Thymus (tissue), 11 donors: ENCODE measurements around the gene SLC25A25. TPM values are rescaled to one million over a fixed set of nuclear protein-coding genes. Genes with fewer than 3 reads are reported as not detected.
"Not testable (repeated sequence)": the region's sequence is repeated elsewhere in the genome, so short reads cannot be mapped to it uniquely, and the experiment has no call there.

Experiments
- DNase-seq, 9 donors: peaks; one replicate each; pipeline ENCODE4 v3.0.0-alpha.2; 2013; ENCODE audit warnings: low spot score in 9 of 9, low read depth in 6 of 9, missing footprints in 1 of 9
- H3K27ac ChIP-seq, 2 donors: one replicate each; pipeline ENCODE4 v1.5.1; 2013; ENCODE audit warnings: control low read depth in 1 of 2, low read depth in 1 of 2, low read length in 1 of 2, mild to moderate bottlenecking in 1 of 2, moderate library complexity in 1 of 2
- H3K27me3 ChIP-seq, 2 donors: one replicate each; pipeline ENCODE4 v1.5.1; 2013; ENCODE audit warnings: low read length in 1 of 2; ENCODE audit not compliant: control insufficient read depth in 2 of 2, insufficient read depth in 1 of 2
- H3K36me3 ChIP-seq, 2 donors: one replicate each; pipeline ENCODE4 v1.5.1; 2013; ENCODE audit warnings: low read length in 1 of 2, mild to moderate bottlenecking in 1 of 2, moderate library complexity in 1 of 2; ENCODE audit not compliant: control insufficient read depth in 2 of 2, insufficient read depth in 2 of 2
- H3K4me1 ChIP-seq, 2 donors: one replicate each; pipeline ENCODE4 v1.5.1; 2013; ENCODE audit warnings: low read length in 2 of 2; ENCODE audit not compliant: control insufficient read depth in 2 of 2, insufficient read depth in 2 of 2
- H3K4me3 ChIP-seq, 2 donors: one replicate each; pipeline ENCODE4 v1.5.1; 2013; ENCODE audit warnings: low read length in 2 of 2, control low read depth in 1 of 2, mild to moderate bottlenecking in 1 of 2
- H3K9me3 ChIP-seq, 2 donors: one replicate each; pipeline ENCODE4 v1.5.1; 2013; ENCODE audit warnings: low read length in 1 of 2, mild to moderate bottlenecking in 1 of 2; ENCODE audit not compliant: control insufficient read depth in 2 of 2, insufficient read depth in 1 of 2
- WGBS: extraction: QIAGEN DNeasy Blood & Tissue Kit; methylation state at CpG from one replicate; pipeline ENCODE4 v1.1.7; 2013; 5-methylcytosine and 5-hydroxymethylcytosine counted together
- polyA plus RNA-seq: library from polyadenylated mRNA; stranded (reverse); fragments of 200-250 nt; gene quantifications from one replicate; pipeline ENCODE4 v1.2.3, GENCODE V29; 2013
- total RNA-seq: library from RNA; stranded (reverse); fragments of 120-200 nt; gene quantifications from one replicate; pipeline ENCODE4 v1.2.4, GENCODE V29; 2013
- donor health status: healthy.

SLC25A25 gene
- total and polyA plus RNA-seq, 2 donors = 12.3 to 13.4 TPM

GRCh38 chr9:128131346-128131745 is 63.3 kb downstream of the SLC25A25 start:
- H3K27ac ChIP-seq, H3K27me3 ChIP-seq, DNase-seq, H3K36me3 ChIP-seq, H3K4me3 ChIP-seq: not testable (repeated sequence)
- peaks cover 8 to 39% of the 10 kb centered on the region in 2 donors for H3K4me1 ChIP-seq
- WGBS = 96% methylated on average over 8 of the region's 8 CpGs
- H3K9me3 ChIP-seq = peaks cover 0 to 17% of the 10 kb centered on the region in 2 donors

DNA sequence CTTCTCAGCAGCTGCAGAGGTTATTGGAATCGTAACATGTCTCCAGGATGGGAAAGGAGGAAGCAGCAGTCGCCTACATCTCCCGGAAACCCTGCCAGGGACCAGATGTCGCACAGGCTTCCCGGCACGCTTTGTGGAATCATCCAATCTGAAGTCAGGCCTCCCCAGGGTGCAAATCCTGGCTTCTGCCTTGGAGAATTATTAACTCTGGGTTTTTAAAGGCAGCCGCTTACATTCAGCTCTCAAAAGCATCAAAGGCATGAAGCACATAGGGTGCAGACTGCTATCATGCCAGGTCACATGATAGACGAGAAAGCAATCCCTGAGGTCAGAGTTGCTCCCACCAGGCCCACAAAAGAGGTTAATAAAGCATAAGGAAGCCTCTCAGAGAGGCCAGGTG is 64.1 kb downstream of the SLC25A25 start:
- H3K36me3 ChIP-seq, H3K27me3 ChIP-seq, H3K4me3 ChIP-seq, H3K27ac ChIP-seq, DNase-seq: not testable (repeated sequence)
- 71% methylated on average over 8 of the region's 8 CpGs for WGBS
- H3K4me1 ChIP-seq = peaks cover 5 to 31% of the 10 kb centered on the region in 2 donors
- peaks cover 0 to 17% of the 10 kb centered on the region in 2 donors for H3K9me3 ChIP-seq

DNA sequence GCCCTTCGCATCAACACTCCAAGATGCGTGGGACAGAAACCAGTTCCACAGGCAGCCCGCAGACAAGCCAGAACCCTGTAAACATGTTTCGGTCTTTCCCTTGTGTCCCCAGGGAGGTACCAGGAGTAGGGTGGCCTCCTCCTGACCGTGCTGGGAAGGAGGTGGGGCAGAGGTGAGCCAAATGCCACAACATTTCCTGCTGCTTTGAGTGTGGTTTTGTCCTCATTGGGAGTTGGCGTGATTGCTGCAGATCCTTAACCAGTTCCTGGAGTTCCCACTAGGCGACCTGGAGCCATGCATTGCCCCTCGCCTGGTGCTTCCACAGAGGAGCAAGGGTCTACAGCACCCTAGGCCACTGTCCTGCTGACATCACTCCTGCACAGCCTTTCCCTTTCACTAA is 67.5 kb downstream of the SLC25A25 start:
- not testable (repeated sequence) for H3K36me3 ChIP-seq, DNase-seq, H3K4me3 ChIP-seq, H3K27me3 ChIP-seq, H3K9me3 ChIP-seq, H3K27ac ChIP-seq
- 68% methylated on average over 8 of the region's 8 CpGs for WGBS
- peaks cover 0 to 26% of the 10 kb centered on the region in 2 donors for H3K4me1 ChIP-seq

- 94% methylated on average over 18 of the region's 18 CpGs for WGBS
- Histone ChIP-seq H3K4me3 (no peak overlapping the region), H3K27me3 (no peaks in the 10 kb centered on the region), H3K36me3 (no peaks in the 10 kb centered on the region), H3K9me3 (no peaks in the 10 kb centered on the region), H3K4me1 (peaks cover 0 to 19% of the 10 kb centered on the region in 2 donors), H3K27ac (no peak overlapping the region)
- no peak for DNase-seq
These were observed 69.1 kb downstream of the SLC25A25 start for GRCh38 chr9:128136816-128137793.

DNA sequence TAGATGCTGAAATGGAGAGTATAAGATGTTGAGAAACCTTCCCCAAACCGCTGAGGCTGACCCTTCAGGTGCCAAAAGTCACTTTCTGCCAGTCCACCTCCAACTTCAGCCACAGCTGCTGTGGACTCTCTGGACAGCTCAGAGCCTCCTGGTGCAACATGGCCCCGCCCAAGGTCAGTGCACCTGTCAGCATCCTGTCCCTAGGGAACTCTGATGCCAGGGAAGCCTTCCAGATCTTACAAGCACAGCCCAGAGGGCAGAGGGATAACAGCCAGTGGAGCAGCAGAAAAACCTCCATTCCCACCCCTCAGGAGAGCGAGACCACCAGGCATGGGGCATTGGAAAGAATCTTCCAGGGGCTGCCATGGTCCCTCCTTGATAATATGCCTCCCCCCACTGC is 70.0 kb downstream of the SLC25A25 start:
- WGBS = 88% methylated on average over 3 of the region's 3 CpGs
- Histone ChIP-seq H3K36me3 (no peaks in the 10 kb centered on the region), H3K27ac (no peak overlapping the region), H3K4me1 (peaks cover 0 to 18% of the 10 kb centered on the region in 2 donors), H3K4me3 (no peak overlapping the region), H3K27me3 (no peaks in the 10 kb centered on the region), H3K9me3 (no peaks in the 10 kb centered on the region)
- no peak for DNase-seq

GRCh38 chr9:128139621-128140020 is 71.6 kb downstream of the SLC25A25 start:
- DNase-seq = no peak
- Histone ChIP-seq H3K4me1 (peaks cover 0 to 18% of the 10 kb centered on the region in 2 donors), H3K9me3 (no peaks in the 10 kb centered on the region), H3K36me3 (no peaks in the 10 kb centered on the region), H3K27ac (no peak overlapping the region), H3K27me3 (no peaks in the 10 kb centered on the region), H3K4me3 (peak overlapping the region in 1 of 2 donors; percentile 30)
- WGBS = 49% methylated on average over 16 of the region's 16 CpGs

DNA sequence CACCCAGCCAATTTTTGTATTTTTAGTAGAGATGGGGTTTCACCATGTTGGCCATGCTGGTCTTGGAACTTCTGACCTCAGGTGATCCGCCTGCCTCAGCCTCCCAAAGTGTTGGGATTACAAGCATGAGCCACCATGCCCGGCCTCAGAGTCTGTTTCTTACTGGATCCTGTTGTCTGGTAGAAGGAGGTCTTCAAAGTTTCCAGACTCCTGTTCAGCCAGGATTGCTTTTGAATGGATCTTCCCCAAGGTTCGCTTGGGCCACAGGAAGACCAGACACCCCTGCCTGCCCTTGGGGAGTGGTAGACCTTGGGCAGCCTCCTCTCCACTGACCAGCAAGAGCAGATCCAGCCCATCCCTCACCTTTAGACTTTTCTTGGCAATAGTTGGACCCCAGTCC is 73.6 kb downstream of the SLC25A25 start:
- no peak for DNase-seq
- Histone ChIP-seq H3K9me3 (no peaks in the 10 kb centered on the region), H3K27me3 (no peaks in the 10 kb centered on the region), H3K36me3 (no peaks in the 10 kb centered on the region), H3K4me3 (no peak overlapping the region), H3K4me1 (peaks cover 0 to 18% of the 10 kb centered on the region in 2 donors), H3K27ac (peak overlapping the region in 1 of 2 donors; percentile 43)
- over 99% methylated on average over 3 of the region's 3 CpGs for WGBS

DNA sequence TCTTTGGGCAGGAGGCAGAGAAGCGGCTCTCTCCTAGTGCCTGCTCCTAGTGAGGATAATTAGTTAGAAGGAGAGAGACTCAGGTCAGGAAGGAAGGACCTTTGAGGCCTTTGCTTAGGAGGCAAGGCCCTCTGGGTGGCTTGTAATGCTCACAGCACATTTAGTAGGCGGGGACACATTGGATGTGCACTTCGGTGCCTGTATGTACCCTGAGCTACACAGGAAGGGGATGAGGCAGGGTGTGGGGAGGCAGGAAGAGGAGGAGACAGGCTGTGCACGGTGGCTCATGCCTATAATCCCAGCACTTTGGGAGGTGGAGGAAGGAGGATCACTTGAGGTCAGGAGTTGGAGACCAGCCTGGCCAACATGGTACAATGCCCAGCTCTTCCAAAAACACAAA is 74.0 kb downstream of the SLC25A25 start:
- Histone ChIP-seq H3K9me3 (no peaks in the 10 kb centered on the region), H3K27ac (peak overlapping the region; percentile 12 to 43), H3K4me3 (no peak overlapping the region), H3K27me3 (no peaks in the 10 kb centered on the region), H3K36me3 (no peaks in the 10 kb centered on the region), H3K4me1 (peaks cover 0 to 18% of the 10 kb centered on the region in 2 donors)
- 57% methylated on average over 4 of the region's 4 CpGs for WGBS
- peak in 2 of 9 donors; percentile 41 to 59 for DNase-seq

GRCh38 chr9:128142596-128142995 is 74.6 kb downstream of the SLC25A25 start:
- WGBS = 91% methylated on average over 2 of the region's 2 CpGs
- H3K4me3 ChIP-seq = no peak overlapping the region
- no peak overlapping the region for H3K27ac ChIP-seq
- peaks cover 0 to 18% of the 10 kb centered on the region in 2 donors for H3K4me1 ChIP-seq
- no peaks in the 10 kb centered on the region for H3K9me3 ChIP-seq
- H3K36me3 ChIP-seq = no peaks in the 10 kb centered on the region
- DNase-seq = no peak
- H3K27me3 ChIP-seq = no peaks in the 10 kb centered on the region
